CD4-positive, alpha-beta T cell treated with Interleukin-21 for 1 hour (primary cell): ENCODE results near the gene FBXL4.

Experiments
- DNase-seq: peaks from one replicate; pipeline ENCODE4 v3.0.0-alpha.2; 2020

The FBXL4 gene

DNA sequence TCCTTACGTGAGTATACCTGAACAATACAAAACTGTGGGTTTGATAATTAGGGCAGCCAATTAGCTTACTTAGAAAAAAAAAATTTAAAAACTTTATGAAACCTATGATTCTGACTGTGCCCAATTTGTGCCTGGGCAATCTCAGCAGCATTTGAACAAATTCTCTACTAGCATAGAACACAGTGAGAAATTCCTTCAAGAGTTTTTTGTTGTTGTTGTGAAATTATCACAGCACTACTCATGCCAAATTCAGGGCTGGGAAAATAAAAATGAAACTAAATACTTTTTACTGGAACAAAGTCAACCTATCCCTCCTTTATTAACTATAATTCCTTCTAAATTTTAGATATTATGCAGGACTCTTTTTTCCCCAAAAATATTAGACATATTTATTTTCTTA is 70.5 kb downstream of the FBXL4 start:
- no peak for DNase-seq

DNA sequence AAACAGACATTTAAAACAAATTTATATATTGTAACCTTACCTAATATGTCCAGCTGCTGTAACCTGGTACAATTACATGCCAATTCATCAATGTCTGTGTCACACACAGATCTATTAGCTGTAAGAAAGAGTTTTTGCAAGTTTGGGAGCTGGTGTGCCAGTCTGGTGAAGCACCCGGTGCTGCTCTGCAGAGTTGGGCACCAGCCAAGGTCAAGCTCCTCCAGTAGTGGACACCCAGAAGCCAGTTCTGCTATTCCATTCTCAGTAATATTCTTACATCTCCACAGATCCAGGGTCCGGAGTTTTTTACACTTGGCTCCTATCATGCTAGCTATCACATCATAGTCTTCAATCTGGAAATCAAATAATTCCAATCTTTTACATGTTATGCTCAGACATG is 72.4 kb downstream of the FBXL4 start:
- DNase-seq, result no peak

DNA sequence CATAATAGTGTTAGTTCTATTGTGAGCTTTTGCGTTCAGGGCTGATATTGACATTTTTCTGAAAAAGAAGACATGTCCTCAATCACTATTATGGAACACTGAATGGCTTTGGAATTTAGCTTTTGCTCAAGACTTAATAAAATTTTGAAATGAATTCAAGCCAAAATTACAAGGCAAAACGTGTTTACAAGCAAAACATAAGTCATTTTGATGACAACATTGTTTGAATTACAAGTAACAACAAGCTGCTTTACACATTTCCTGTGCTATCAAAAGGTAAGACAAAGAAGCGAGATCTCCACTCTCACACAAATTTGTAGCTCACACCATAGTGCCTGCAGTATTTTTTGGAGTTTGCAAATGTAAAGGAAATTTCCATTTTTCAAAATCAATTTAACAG is 75.9 kb downstream of the FBXL4 start:
- DNase-seq, result no peak

DNA sequence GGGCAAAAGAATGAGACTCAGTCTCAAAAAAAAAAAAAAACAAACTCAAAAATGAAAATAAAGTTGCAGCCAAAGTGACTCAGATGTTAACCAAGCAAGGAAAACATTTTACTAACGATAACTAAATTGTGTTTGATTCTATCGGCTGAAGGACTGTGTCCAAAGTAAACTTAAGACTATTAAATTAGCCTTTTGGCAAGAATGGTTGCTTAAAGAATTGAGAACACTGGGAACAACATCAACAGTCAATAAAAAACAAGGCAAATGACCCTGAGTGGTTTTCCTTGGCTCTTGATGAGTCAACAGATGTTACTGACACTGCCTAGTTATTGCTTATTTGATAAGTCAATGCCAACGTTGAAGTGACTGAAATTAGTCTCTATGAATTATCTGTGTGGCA is 76.7 kb downstream of the FBXL4 start:
- no peak for DNase-seq

DNA sequence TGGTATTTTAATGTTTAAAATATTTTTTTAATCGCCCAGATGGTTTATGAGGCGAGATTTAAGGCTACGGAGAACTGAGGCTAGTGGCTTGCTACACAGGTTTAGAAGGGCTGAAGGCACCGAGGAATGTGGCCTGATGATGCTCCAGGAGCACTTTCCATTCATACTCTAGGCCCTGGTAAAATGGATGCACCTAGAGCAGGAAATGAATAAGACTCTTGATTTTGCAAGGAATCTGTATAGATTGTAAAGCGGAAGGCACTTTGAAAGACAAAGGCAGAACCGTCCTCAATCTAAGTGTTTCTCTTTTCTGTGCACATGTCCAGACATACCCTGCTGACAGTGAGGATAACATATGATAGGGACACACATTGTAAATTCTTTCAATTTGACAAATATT is 83.2 kb downstream of the FBXL4 start:
- DNase-seq, result no peak

DNA sequence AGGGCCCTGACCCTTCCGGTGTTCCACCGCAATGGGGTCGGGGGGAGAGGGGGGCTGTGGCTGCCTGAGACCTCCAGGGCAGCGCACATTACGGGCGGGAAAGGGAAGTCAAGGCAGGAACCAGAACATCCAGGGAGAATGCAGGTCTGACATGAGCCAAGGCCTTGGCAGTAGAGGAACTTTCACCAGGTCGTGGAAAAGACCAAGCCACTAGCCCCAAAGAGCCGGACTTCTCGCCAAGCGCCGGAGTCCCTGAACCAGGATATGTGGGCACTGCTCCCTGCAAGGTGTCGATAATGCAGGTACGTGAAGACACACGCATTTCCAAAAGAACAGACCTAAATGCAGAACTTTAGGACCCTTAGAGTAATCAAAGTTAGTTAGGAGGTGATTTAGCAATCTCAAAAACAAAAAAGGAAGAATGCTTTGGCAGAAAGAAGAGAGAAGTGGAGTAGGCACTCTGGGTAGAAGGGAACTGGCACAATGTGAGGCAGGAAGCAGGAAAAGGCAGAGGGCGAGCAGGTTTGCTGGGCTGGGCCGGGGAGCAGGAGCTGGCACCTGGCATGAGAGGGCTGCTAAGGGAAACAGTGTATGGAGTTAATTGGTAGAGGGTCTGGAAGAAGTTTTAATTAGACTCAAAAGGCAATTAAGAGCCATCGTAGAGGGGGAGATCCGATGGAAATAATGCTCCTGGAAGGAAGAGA is 99.1 kb downstream of the FBXL4 start:
- no peak for DNase-seq

DNA sequence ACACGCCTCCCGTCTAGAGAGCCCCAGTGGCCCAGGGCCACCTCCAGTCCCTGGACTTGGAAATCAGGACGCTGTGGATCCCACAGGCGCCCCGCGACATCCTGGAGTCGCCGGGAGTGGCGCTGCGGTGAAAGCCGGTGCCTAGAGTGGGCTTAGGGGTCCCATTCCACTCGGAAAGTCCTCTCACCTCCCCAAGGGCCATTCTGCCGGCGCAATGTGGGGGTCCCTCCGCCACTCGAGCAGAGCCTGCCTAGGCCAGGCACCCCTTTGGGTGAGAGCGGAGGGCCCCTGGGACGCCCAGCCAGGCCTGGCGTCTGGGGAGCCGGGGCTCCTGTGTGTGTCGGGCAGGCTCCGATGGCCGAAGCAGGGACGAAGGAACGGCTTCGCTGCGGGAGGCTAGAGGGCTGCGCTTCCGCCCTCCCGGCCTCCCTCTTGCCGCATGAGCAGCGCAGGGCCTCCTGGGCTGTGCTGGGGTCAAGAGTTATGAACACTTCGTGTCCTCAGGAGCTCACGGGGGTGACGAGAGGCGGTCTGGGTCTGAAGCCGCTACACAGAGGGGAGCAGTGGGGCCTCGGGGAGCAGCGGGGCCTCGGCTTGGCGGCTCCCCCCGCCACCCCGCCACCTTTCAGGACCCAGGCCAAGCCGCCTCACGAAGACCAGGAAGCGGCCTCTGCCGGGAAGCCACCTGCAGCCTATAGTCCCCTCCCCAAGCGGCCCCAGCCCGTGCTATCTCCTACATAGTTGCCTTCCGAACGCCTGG is 99.8 kb downstream of the FBXL4 start:
- no peak for DNase-seq

DNA sequence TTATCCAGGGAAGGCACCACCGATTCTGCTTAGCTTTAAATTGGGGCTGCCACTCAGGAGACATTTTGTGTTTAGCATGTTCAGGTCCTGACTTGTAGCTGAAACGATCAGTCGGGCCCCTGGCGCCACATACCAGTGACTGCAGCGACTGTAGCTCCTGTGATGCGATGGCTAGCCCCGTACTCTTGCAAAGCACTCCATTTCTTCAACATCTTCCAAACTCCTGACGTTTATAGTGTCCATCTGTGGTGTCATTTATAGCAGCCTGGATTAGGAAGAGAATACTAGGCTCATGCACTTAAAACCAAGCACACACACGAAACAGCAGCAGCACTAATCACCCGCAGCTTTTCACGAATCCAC is 100.3 kb downstream of the FBXL4 start:
- no peak for DNase-seq

DNA sequence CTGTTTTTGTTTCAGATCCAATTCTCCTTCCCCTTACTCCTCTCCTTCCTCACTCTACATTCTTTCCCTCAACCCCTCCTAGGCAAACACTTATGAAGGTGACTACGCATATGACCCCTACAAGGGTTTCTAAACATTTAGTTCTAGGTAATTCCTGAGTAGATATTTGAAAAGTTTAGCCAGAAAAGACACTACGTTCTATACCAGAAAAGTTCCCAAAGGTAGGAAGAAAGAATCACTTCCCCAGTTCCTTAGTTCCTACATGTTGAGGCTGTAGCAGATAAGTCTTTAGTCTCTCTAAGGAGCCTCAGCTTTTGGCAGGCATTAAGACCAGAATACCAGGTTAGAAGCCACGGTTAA is 101.7 kb downstream of the FBXL4 start:
- no peak for DNase-seq

DNA sequence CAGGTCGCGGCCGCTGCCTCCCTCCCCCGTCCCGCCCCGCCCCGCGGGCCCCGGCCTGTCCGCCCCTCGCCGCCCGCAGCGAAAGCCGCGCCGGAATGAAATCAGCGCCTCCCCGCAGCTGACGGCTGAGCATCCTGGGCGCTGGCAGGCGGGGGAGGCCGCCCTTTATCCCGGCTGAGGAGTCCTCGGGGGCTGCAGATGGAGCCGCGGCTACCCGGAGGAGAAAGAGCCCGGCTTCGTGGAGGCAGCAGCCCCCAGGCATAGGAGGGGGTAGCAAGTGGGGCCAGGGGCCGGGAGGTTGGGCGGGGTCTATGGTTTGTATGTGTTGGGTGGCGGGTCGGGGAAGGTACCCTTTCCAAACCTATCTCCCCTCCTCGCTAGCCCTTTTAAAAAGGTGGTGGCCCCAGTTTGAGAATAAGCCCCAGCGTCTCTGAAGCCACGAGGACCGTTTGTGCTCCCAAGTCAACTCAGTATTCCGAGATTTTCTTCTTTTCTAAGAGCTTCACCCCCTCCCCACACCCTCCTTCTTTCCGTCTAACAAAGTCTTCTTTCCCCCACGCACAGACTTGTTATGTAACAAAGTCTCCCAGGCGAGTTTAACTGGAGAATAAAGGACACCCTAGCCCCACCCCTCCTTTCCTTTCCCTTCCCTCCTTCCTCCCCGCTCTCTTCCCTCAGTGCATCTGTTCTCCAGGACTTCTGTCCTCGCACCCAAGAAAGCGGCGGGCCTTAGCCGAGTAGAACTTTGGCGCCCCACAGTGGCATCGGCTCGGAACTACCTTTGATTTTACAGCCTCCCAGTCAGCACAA is 102.3 kb downstream of the FBXL4 start:
- DNase-seq, result peak; percentile 64

DNA sequence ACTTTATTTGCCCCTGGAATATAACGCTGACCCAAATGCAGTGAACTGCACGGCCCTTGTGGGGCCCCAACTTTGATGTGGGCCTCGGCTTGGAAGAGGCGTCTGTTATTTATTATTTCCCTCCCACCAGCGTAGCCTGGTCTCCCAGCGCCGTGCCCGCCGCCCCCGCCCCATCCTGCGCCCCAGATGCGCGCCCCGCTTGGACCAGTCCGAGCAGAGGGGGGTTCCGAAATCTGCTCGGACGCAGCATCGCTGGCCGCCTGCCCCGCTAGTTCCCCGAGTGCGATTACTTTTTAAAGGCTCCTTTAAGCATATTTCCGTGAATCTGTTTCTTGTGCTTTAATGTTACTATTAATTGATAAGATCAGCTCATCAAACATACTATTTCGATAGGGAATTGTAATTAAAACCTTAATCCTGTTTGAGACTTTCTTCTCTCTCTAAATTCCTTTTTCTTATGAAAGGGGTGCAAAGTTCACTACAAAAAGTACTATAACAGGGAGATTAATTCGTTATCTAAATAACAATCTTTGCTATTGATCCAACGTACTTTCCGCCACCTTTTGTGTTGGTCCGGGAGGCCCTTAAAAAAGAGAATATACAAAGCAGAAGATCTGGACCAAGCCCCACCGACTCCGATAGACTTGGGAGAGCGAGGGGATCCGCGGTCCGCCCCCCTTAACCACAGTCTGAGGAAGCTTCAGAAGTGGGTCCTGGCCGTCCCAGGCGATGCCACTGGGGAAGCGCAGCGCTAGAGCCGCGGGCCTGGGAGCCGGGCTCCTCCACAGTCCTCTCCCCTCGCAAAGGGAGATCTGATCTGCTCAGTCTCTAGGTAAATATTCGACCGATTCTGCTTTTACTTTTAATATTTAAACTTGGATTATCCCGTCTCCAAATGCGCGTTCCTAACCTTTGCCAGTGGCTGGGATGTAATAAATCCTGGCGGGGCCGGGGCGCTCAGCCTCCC is 103.2 kb downstream of the FBXL4 start:
- DNase-seq, result no peak

DNA sequence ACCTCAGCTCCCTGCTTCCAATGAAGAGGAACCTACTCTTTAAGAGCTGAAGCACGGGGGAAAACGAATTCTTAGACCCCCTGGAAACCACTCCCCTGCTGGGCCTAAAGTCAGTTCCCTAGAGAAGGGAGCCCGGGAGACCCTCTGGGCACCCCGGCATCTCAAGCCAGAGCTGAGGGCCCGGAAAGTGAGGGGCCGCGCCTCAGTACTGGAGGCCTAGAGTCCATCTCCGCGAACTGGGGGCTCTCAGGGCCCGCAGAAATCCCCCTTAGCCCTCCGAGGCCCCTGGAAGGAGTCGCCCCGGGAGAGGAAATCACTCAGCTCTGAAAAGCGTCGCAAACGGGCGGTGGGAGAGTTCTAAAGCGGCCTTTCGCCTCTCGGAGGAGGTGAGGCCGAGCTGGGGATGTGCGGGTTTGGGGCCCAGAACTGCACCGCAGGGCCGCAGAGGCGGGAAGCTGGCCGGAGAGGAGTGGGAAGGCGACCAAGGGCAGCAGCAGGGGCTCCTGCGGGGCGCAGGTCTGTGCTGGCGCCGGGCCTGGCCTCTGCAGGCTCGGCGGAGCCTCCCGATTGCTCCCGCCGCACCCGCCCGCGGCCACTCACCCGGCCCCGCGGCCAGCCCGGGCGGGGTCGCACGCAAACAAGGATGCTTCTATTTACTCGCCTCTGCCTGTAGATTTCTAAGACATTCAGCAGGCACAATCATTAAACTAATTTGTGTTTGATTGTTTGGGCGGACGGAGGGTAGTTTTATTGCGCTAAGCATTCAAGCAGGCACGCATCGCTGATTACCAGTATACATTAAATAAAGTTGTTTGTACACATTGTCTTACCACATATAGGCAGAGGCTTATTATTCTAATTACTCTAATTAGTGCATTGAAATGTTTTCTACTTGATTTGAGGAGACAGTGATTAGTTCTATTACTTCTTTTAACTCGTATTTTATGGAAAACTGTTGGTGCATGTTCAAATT is 104.2 kb downstream of the FBXL4 start:
- DNase-seq, result no peak

DNA sequence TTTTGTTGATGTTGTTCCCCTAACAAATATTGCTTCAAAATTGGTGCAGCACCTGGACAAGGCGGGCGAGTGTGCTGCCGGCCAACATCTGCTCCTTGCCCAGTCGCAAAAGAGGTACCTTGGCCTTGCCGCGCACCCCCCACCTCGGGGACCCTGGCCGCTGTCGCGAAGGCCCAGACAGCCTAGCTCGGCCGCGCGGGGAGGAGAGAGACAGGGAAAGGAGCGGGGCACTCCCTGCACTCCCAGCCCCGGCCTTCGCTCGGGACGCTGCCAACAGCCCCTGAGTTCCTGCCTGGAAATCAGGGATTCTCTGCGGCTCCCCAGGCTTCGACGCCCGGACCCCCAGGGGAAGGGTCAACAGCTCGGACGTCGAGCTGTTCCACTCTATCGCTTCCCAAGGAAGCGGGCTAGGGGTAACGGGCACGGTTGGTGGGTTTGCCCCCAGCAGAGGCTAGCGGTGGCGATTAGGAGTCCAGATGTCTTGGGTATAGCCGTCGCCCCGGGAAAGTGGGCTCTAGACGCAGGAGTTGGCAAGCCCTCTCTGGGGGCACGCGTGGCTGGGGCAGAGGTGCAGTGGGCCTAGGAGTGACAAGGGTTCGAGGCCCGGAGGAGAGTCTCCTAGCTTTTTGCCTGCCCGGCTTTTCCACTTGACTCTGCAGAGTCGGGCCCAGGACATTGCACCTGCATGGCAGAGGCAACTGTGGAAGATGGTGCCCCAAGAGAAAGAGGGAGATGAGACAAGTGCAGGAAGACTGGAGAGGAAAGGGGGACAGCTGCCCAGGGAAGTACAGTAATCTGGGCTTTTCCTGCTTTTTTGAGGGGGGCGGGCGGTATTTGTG is 105.2 kb downstream of the FBXL4 start:
- DNase-seq, result no peak

DNA sequence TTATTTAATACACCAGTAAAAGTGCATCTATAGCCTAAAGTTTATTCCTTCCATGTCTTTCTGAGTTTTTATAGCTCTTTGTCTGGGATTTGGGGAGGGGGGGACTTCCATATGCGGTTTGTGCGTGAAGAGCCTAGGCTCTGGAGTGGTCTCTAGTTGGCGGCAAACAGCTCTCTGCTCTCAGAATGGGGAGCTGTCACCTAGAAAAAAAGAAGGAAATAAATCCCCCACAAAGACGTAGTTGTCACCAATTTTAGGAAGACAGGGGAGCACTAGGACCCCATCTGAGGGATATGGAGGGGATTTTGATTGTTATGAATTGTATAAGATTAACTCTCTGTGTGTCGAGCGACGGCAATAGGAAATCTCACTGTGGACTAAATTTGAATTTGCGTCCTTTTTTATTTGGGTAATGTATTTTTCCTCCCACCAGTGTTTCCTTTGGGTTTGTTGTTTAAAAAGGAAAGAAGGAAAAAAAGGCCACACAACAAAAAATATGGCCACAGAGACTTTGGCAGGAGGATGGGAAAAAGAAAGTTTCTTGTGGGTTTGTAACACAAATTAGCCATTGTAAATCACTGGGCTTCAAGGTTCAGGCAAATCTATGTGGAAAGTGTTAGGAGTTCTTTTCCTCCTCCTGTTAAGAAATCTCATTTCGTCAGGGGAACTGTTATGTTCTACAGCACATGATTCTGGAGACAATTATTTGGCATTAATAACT is 106.0 kb downstream of the FBXL4 start:
- no peak for DNase-seq

DNA sequence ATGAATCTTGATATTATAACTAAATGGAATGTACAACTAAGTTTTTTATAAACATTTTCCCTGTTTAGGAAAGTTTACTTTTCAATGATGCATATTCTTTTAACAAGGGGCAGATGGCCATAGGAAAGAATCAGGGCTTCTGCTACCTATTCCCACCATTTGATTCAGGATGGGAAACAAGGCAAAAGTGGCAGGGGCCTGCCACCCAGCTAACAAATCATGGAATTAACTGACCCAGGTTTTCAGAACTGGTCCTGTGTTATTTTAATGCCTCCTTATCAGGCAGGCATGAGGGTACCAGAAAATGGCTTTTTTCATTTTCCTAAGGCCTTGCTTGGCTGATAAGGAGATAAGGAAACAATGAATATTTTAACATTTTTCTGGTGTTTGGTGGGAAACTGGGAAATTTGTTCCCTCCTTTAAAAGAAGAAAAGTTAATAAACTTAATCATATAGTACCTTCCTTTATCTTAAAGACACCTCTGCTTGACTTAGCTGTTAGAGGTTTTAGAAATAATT is 106.7 kb downstream of the FBXL4 start:
- no peak for DNase-seq

DNA sequence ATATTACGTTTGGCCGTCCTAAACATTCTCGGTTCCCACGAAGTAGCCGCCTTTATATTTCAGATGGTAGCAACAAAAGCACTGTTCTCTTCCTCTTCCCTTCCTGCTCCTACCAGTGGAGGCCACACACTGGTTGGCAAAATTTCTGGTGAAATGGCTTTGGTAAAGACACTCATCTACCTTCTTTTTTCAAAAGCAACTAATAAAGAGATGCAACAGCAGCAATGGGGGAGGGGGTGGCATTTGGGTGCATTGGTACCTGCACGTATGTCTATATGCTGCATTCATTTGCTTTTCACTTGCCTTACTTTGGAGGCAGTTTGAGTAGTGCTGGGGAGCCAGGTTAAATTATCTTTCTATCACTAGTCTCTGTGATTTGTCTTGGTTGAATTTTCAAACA is 107.4 kb downstream of the FBXL4 start:
- no peak for DNase-seq

DNA sequence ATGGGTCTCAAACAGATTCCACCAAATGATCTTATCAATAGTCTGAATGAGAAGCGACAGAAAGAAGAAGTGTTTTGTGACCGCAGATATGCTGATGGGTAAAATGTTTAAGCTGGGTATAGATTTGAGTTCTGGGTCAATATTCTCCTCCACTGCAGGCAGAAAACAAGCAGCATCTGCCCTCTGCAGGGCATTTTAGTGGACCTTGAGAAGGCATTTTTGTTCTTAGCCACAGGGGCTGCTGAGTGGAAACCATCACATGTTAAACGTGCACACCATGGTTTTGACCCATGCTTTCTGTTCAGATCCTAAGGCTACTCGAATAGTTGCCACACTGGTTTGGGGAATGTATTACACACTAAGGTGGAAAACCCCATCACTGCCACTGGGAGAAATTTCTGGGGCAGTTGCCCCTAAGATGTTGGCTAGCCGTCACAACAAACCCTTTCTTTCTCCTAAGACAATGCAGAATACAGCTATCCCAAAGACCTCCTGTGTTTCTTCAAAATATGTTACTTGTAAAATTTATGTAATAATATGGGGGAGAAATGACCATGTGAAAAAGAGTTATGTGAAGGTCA is 107.9 kb downstream of the FBXL4 start:
- DNase-seq, result no peak

DNA sequence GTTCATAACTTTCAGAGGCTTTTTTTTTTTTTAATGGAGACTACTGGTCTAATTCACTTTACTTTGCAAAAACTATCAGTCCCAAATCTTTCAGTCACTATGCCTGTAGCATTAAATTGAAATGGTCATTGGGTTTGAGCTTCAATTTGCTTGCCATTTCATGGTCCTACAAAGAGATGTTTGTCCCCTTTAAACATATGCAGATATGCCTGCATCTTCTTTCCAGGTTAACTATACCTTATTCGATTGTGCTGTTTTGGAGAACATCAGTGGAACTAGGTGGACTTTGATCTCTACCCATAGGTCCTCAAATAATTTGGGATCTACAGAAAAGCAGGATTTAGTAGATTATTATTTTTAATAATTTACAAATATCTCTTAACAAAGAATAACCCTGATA is 108.8 kb downstream of the FBXL4 start:
- no peak for DNase-seq

DNA sequence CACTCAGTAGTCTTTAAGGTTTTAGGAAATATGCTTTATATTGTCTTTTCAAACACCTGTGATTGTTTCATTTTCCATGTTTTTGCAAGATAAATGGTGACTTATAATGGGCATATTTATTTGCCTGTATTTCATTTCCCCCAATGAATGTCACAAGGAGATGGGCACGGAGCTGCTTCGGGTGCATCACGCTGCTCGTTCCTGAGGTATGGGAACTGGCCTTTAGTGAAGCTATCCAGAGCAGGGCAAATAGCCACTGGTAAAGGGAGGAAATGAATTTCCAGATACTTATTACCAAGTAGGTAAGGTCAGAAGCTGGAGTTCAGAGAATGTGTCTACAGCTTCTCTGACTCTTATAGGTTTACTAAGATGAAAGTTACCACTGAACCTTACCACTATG is 109.7 kb downstream of the FBXL4 start:
- no peak for DNase-seq
